ENCODE measurements around the gene INPP5E. TPM values are rescaled to one million over a fixed set of nuclear protein-coding genes. Genes with fewer than 3 reads are reported as not detected.

Gene INPP5E
- total RNA-seq, 3 donors from 2014 or later, result 9.5 to 14.4 (median 9.6) TPM

GRCh38 chr9:136464241-136464640 lies 24.6 kb upstream of the INPP5E start:
- no peak for DNase-seq
- no peaks in the 10 kb centered on the region for H3K9me3 ChIP-seq
- H3K4me3 ChIP-seq, result no peak overlapping the region
- H3K4me1 ChIP-seq (ENCODE audit: low read depth), result no peaks in the 10 kb centered on the region
- no peak for ATAC-seq
- TF ChIP-seq CTCF (IDR thresholded peaks at IDR 0.05), result no peak
- intact Hi-C loops (cut with DNase I, micrococcal nuclease), result no loop called here
- H3K36me3 ChIP-seq (ENCODE audit: low read depth), result peaks cover 16% of the 10 kb centered on the region

- intact Hi-C loops (cut with DNase I, micrococcal nuclease), result no loop called here
- DNase-seq (no peak), ATAC-seq (no peak)
- H3K36me3 ChIP-seq (ENCODE audit: low read depth), result peaks cover 23% of the 10 kb centered on the region
- H3K4me3 ChIP-seq, result no peak overlapping the region
- H3K9me3 ChIP-seq, result no peaks in the 10 kb centered on the region
- H3K4me1 ChIP-seq (ENCODE audit: low read depth), result no peaks in the 10 kb centered on the region
- no peak for TF ChIP-seq CTCF (IDR thresholded peaks at IDR 0.05)
These were observed 23.9 kb upstream of the INPP5E start for GRCh38 chr9:136463578-136463977.

GRCh38 chr9:136462664-136463063 lies 23.0 kb upstream of the INPP5E start:
- intact Hi-C loops (cut with DNase I, micrococcal nuclease), result no loop called here
- no peak overlapping the region for H3K4me3 ChIP-seq
- H3K4me1 ChIP-seq (ENCODE audit: low read depth), result no peaks in the 10 kb centered on the region
- ATAC-seq, result no peak
- no peak for DNase-seq
- no peak for TF ChIP-seq CTCF (IDR thresholded peaks at IDR 0.05)
- peaks cover 25% of the 10 kb centered on the region for H3K36me3 ChIP-seq (ENCODE audit: low read depth)
- no peaks in the 10 kb centered on the region for H3K9me3 ChIP-seq

- TF ChIP-seq CTCF (IDR thresholded peaks at IDR 0.05), result no peak
- DNase-seq (no peak), ATAC-seq (no peak)
- Histone ChIP-seq H3K4me3 (no peak overlapping the region), H3K36me3 (ENCODE audit: low read depth) (peaks cover 22% of the 10 kb centered on the region), H3K4me1 (ENCODE audit: low read depth) (no peaks in the 10 kb centered on the region), H3K9me3 (no peaks in the 10 kb centered on the region)
- intact Hi-C loops (cut with DNase I, micrococcal nuclease), result no loop called here
These were observed 21.2 kb upstream of the INPP5E start for GRCh38 chr9:136460772-136461325.

DNA sequence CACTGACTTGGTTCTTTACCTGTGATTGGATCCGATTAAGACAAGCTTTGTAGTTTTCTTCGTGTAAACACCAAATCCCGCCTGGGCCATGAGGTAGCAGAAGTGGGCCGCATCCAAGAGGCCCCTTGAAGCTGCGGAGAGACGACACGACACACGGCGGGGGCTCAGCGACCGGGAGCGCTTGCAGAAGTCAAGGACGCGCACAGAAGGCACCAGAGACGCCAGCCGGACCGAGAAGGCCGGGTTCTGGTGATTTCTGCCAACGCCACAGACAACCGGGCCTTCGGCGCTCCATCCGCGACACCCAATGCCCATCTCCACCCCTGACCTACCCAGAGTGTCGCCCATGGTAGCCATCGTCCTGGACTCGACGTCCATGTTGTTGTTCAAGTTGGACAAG lies 19.8 kb upstream of the INPP5E start:
- ATAC-seq (no peak), DNase-seq (no peak)
- Histone ChIP-seq H3K4me3 (no peak overlapping the region), H3K9me3 (no peaks in the 10 kb centered on the region), H3K4me1 (ENCODE audit: low read depth) (no peaks in the 10 kb centered on the region), H3K36me3 (ENCODE audit: low read depth) (peaks cover 26% of the 10 kb centered on the region)
- TF ChIP-seq CTCF (IDR thresholded peaks at IDR 0.05), result no peak
- intact Hi-C loops (cut with DNase I, micrococcal nuclease), result no loop called here

DNA sequence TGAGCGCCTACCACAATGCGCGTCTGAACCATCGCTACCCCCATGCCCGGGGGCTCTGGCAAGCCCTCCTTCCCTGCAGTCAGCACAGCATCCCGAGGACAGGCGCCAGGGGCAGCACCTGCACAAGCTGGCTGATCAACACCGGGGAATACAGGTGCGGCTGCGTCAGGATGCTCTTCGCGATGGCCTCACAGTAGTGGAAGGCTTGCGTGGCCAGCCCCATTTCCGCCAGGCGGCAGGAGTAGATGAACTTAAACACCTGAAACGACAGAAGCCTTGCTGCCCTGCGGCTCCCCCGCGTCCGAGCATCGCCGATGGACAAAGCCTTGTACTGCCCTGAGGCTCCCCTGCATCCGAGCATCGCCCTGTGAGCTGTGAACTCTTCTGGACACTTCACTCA lies 17.7 kb upstream of the INPP5E start:
- ATAC-seq, result no peak
- intact Hi-C loops (cut with DNase I, micrococcal nuclease), result no loop called here
- Histone ChIP-seq H3K4me3 (no peak overlapping the region), H3K9me3 (no peaks in the 10 kb centered on the region), H3K36me3 (ENCODE audit: low read depth) (peaks cover 20% of the 10 kb centered on the region), H3K4me1 (ENCODE audit: low read depth) (no peaks in the 10 kb centered on the region)
- no peak for TF ChIP-seq CTCF (IDR thresholded peaks at IDR 0.05)
- DNase-seq, result no peak
